Brain microvascular endothelial cell (primary cell): ENCODE measurements around the gene HOXC12.

Source experiments
- DNase-seq: peaks from one replicate; pipeline ENCODE4 v3.0.0-alpha.2; 2020
- H3K27ac ChIP-seq: fragments of 250-450 bp; sonication (Bioruptor Pico); 2 replicates; pipeline ENCODE4 v1.5.1; 2020; ENCODE audit warnings: mild to moderate bottlenecking, moderate library complexity
- H3K27me3 ChIP-seq: fragments of 250-450 bp; sonication (Bioruptor Pico); replicated peaks from 2 replicates; pipeline ENCODE4 v1.5.1; 2020; ENCODE audit warnings: mild to moderate bottlenecking
- H3K36me3 ChIP-seq: fragments of 250-450 bp; sonication (Bioruptor Pico); replicated peaks from 2 replicates; pipeline ENCODE4 v1.5.1; 2020; ENCODE audit warnings: mild to moderate bottlenecking
- H3K4me3 ChIP-seq: 2 replicates; pipeline ENCODE4 v1.5.1; 2011; ENCODE audit warnings: low read depth, mild to moderate bottlenecking, control low read depth, low read length, moderate library complexity
- in situ Hi-C: cut with HindIII; loops from 2 replicates; pipeline ENCODE4 v1.10.0; 2017; ENCODE audit warnings: low sequenced_read_pairs, low pct_ligation_motif_present
- TF ChIP-seq, protein P1 (sequence below): IDR thresholded peaks from 2 replicates; pipeline ENCODE4 v1.5.1; 2011; ENCODE audit warnings: low read depth, mild to moderate bottlenecking, moderate library complexity, low read length, control low read depth, inconsistent platforms; ENCODE audit errors: missing control alignments

HOXC12 gene

GRCh38 chr12:53954694-53955035 lies at the start of gene HOXC12:
Gene HOXC12, plus strand, starts transcription at chr12:53954903. Its CDS starts 27 bp downstream, at chr12:53954930.
- no peak for DNase-seq
- peaks cover 97% of the 10 kb centered on the region for H3K27me3 ChIP-seq
- no peak within 1 kb of the TSS for H3K27ac ChIP-seq
- TF ChIP-seq, protein P1, sequence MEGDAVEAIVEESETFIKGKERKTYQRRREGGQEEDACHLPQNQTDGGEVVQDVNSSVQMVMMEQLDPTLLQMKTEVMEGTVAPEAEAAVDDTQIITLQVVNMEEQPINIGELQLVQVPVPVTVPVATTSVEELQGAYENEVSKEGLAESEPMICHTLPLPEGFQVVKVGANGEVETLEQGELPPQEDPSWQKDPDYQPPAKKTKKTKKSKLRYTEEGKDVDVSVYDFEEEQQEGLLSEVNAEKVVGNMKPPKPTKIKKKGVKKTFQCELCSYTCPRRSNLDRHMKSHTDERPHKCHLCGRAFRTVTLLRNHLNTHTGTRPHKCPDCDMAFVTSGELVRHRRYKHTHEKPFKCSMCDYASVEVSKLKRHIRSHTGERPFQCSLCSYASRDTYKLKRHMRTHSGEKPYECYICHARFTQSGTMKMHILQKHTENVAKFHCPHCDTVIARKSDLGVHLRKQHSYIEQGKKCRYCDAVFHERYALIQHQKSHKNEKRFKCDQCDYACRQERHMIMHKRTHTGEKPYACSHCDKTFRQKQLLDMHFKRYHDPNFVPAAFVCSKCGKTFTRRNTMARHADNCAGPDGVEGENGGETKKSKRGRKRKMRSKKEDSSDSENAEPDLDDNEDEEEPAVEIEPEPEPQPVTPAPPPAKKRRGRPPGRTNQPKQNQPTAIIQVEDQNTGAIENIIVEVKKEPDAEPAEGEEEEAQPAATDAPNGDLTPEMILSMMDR: no peak
- in situ Hi-C loops: no loop called here
- H3K36me3 ChIP-seq: no peaks in the 10 kb centered on the region
- no peak within 1 kb of the TSS for H3K4me3 ChIP-seq

DNA sequence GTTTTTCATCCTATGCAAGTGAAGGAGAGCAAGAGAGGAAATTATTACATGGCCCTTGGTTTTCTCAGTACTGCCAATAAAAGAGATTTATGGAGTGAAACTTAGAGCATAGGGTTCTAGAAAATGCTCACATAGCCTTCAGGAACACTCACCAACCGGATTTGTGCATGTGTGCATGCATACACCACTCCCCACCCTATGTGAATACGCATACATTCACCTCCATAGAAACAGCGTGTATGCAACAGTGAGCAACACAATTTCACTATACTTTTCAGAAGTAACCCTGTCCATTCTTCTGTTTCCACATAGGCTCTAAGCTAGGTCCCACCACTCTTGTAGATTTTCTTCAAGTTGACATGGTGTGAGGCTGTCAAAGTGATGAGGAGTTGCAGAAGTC lies 47.6 kb upstream of the HOXC12 start:
- in situ Hi-C loops: no loop called here
- DNase-seq: no peak
- Histone ChIP-seq H3K4me3 (no peak overlapping the region), H3K27ac (no peak overlapping the region), H3K36me3 (no peaks in the 10 kb centered on the region), H3K27me3 (no peaks in the 10 kb centered on the region)
- TF ChIP-seq, protein P1: no peak

DNA sequence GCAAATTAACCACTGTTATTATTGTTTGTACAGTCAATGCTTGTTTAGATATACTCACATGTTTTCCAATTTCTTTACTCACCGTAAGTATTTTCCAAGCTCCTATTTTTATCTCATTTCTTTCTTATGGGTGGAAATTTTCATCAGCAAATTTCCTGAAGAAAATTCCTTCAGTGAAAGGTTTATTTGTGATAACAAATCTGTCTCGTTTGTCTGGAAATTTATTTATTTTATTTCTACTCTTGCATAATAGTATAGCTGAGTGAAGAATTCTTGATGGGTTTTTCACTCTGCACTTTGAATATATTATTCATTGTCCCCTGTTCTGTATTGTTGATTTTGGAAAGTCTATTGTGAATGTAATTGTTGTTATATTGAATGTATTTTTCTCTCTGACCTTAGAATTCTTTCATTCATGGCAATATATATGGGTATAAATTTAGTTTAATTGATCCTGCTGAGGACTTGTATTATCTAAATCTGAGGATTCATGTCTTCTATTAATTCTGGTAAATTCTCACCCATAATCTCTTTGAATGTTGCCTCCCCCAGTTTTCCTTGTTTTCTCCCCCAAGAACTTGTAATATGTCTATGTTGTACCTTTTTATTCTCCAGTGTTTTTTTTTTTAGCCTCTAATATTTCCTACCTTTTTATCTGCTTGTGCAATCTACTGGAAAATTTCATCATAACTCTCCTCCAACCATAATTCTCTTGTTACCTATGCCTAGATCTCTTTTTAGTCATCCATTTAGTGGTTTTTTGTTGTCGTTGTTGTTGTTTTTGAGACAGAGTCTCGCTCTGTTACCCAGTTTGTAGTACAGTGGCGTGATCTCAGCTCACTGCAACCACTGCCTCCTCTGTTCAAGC lies 37.7 kb upstream of the HOXC12 start:
- in situ Hi-C loops: no loop called here
- H3K27me3 ChIP-seq: peaks cover 6% of the 10 kb centered on the region
- no peaks in the 10 kb centered on the region for H3K36me3 ChIP-seq
- DNase-seq: no peak
- no peak overlapping the region for H3K27ac ChIP-seq
- TF ChIP-seq, protein P1: no peak
- H3K4me3 ChIP-seq: no peak overlapping the region

- in situ Hi-C loops: no loop called here
- peaks cover 57% of the 10 kb centered on the region for H3K27me3 ChIP-seq
- H3K27ac ChIP-seq: no peak overlapping the region
- H3K4me3 ChIP-seq: no peak overlapping the region
- TF ChIP-seq, protein P1: no peak
- DNase-seq: no peak
- no peaks in the 10 kb centered on the region for H3K36me3 ChIP-seq
Measured at GRCh38 chr12:53924521-53925405, 29.9 kb upstream of the HOXC12 start.

DNA sequence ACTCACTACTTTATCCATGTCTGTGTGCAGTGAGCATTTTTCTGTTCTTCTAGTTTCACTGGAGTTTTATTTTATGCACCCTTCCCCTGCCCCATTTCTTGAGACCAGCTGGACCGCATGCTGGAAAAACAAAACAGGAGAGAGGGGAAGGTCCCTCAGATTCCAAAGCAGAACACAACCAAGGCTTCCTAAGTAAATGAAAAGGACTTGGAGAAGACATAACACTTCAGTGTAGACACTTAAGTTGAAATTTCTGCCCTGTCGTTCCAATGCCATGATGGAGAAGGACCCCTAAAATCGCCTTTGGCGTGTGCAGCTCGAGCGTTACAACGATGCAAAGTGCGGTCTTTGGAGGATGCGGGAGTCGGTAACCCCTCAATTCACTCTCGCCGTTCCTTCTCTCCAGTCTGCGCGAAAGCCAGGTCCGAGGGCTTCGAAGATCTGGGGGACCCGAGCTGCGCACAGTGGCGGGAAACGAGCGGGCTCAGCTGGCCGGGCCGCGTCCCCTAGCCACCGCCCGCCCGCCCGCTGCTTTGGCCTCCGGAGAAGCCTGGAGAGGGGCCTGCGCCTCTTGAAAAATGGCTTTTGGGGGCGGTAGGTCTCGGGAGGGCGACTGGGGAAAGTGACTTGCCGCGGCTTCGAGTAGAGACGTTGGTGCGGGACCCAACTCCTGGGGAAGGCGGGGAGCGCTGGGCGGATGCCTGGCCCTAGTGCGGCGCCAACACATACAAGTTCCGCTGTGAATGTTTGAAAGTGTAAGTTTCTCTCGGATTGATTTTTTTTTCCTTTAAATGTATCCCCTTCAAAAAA lies 27.3 kb upstream of the HOXC12 start:
- no peak overlapping the region for H3K4me3 ChIP-seq

More for the DNA sequence above, 27.3 kb upstream of the HOXC12 start:
- H3K36me3 ChIP-seq: no peaks in the 10 kb centered on the region
- H3K27ac ChIP-seq: no peak overlapping the region
- TF ChIP-seq, protein P1: no peak
- peaks cover 79% of the 10 kb centered on the region for H3K27me3 ChIP-seq
- no peak for DNase-seq
- in situ Hi-C loops: no loop called here
